Measurements from ENCODE around the gene UPP2.

UPP2 gene

GRCh38 chr2:158113741-158114295 is 12.1 kb downstream of the UPP2 start:
- no peak for FAIRE-seq

- no peak for FAIRE-seq
Observed at GRCh38 chr2:158114516-158114915, 12.8 kb downstream of the UPP2 start.

GRCh38 chr2:158115202-158115767 is 13.6 kb downstream of the UPP2 start:
- FAIRE-seq = no peak

GRCh38 chr2:158116936-158117335 is 15.3 kb downstream of the UPP2 start:
- no peak for FAIRE-seq

- no peak for FAIRE-seq
Observed at GRCh38 chr2:158120102-158120501, 18.4 kb downstream of the UPP2 start.

- no peak for FAIRE-seq
Observed at GRCh38 chr2:158120664-158121641, 19.3 kb downstream of the UPP2 start.

- FAIRE-seq = no peak
Observed at GRCh38 chr2:158124896-158125295, 23.2 kb downstream of the UPP2 start.

GRCh38 chr2:158125756-158126498 is 24.3 kb downstream of the UPP2 start:
- FAIRE-seq = no peak

GRCh38 chr2:158127380-158127804 is 25.7 kb downstream of the UPP2 start:
- peak; percentile 33 for FAIRE-seq

- FAIRE-seq = peak; percentile 47
Observed at GRCh38 chr2:158128168-158128973, 26.7 kb downstream of the UPP2 start.

GRCh38 chr2:158129037-158129436 is 27.4 kb downstream of the UPP2 start:
- no peak for FAIRE-seq

- FAIRE-seq = no peak
Observed at GRCh38 chr2:158130832-158131473, 29.3 kb downstream of the UPP2 start.

GRCh38 chr2:158131483-158131912 is 29.8 kb downstream of the UPP2 start:
- no peak for FAIRE-seq

GRCh38 chr2:158131919-158132566 is 30.4 kb downstream of the UPP2 start:
- peak; percentile 9 for FAIRE-seq

GRCh38 chr2:158134055-158134454 is 32.4 kb downstream of the UPP2 start:
- FAIRE-seq = no peak

- no peak for FAIRE-seq
Observed at GRCh38 chr2:158134655-158135054, 33.0 kb downstream of the UPP2 start.

- FAIRE-seq = no peak
Observed at GRCh38 chr2:158135096-158135495, 33.4 kb downstream of the UPP2 start.

- FAIRE-seq = no peak
Observed at GRCh38 chr2:158138255-158138654, 36.6 kb downstream of the UPP2 start.

- no peak for FAIRE-seq
Observed at GRCh38 chr2:158140201-158140600, 38.5 kb downstream of the UPP2 start.

GRCh38 chr2:158142165-158142564 is 40.5 kb downstream of the UPP2 start:
- no peak for FAIRE-seq
